Hepatocyte (in vitro differentiated cells): ENCODE measurements around the gene EVA1A. TPM values are rescaled to one million over a fixed set of nuclear protein-coding genes. Genes with fewer than 3 reads are reported as not detected.

Experiments
- DNase-seq: peaks from one replicate; pipeline ENCODE4 v3.0.0-alpha.2; 2016; ENCODE audit warnings: low spot score
- H2AFZ ChIP-seq: fragments of 200-600 bp; sonication (generic); 2 replicates; pipeline ENCODE4 v1.6.0; 2016; ENCODE audit warnings: antibody characterized with exemption, mild to moderate bottlenecking
- H3K27ac ChIP-seq: fragments of 200-600 bp; sonication (generic); 2 replicates; pipeline ENCODE4 v1.5.1; 2016; ENCODE audit warnings: mild to moderate bottlenecking
- H3K27me3 ChIP-seq: fragments of 200-600 bp; sonication (generic); 2 replicates; pipeline ENCODE4 v1.6.1; 2016
- H3K36me3 ChIP-seq: fragments of 200-600 bp; sonication (generic); replicated peaks from 2 replicates; pipeline ENCODE4 v1.5.1; 2016; ENCODE audit warnings: low read depth; ENCODE audit not compliant: insufficient read depth
- H3K4me1 ChIP-seq: fragments of 200-600 bp; sonication (generic); 2 replicates; pipeline ENCODE4 v1.5.1; 2016; ENCODE audit warnings: mild to moderate bottlenecking, moderate library complexity; ENCODE audit not compliant: insufficient read depth
- H3K4me2 ChIP-seq: fragments of 200-600 bp; sonication (generic); 2 replicates; pipeline ENCODE4 v1.6.0; 2016
- H3K4me3 ChIP-seq: fragments of 200-600 bp; sonication (generic); 2 replicates; pipeline ENCODE4 v1.5.1; 2016; ENCODE audit warnings: mild to moderate bottlenecking
- H3K79me2 ChIP-seq: fragments of 200-600 bp; sonication (generic); 2 replicates; pipeline ENCODE4 v1.6.0; 2017; ENCODE audit warnings: mild to moderate bottlenecking
- H3K9me2 ChIP-seq: fragments of 200-600 bp; sonication (generic); replicated peaks from 2 replicates; pipeline ENCODE4 v1.6.0; 2017; ENCODE audit warnings: mild to moderate bottlenecking; ENCODE audit not compliant: insufficient read depth
- H3K9me3 ChIP-seq: fragments of 200-600 bp; sonication (generic); 2 replicates; pipeline ENCODE4 v1.5.1; 2016; ENCODE audit warnings: low read depth, mild to moderate bottlenecking
- H4K20me1 ChIP-seq: fragments of 200-600 bp; sonication (generic); 2 replicates; pipeline ENCODE4 v1.6.0; 2016; ENCODE audit warnings: mild to moderate bottlenecking; ENCODE audit not compliant: insufficient read depth, poor library complexity, severe bottlenecking
- CTCF ChIP-seq: fragments of 200-600 bp; sonication (generic); IDR thresholded peaks from 2 replicates; pipeline ENCODE4 v1.5.1; 2016; ENCODE audit warnings: antibody characterized with exemption, mild to moderate bottlenecking; ENCODE audit not compliant: poor library complexity
- EZH2 ChIP-seq: fragments of 200-600 bp; sonication (generic); IDR thresholded peaks from 2 replicates; pipeline ENCODE4 v1.6.1; 2016; ENCODE audit warnings: antibody characterized with exemption, mild to moderate bottlenecking, borderline replicate concordance
- EZH2phosphoT487 ChIP-seq: fragments of 200-600 bp; sonication (generic); IDR thresholded peaks from one replicate; pipeline ENCODE4 v1.6.1; 2018; ENCODE audit warnings: antibody characterized with exemption, mild to moderate bottlenecking, low read depth, moderate library complexity; ENCODE audit not compliant: unreplicated experiment, severe bottlenecking
- WGBS: methylation state at CpG from one replicate; pipeline ENCODE4 v1.1.6; 2016; ENCODE audit warnings: low lambda C conversion rate; ENCODE audit errors: missing lambda C conversion rate; 5-methylcytosine and 5-hydroxymethylcytosine counted together
- polyA plus RNA-seq: library from polyadenylated mRNA; unstranded; fragments of >200 nt; fragmentation: Nextera tagmentation; extraction: Ambion mirVana; gene quantifications from 2 replicates; pipeline ENCODE4 v1.2.1, GENCODE V29; 2016
- total RNA-seq: library from RNA; depleted of rRNA; stranded (reverse); fragments of >200 nt; gene quantifications from 2 replicates; pipeline ENCODE4 v1.2.3, GENCODE V29; 2014

Gene EVA1A
- total and polyA plus RNA-seq, 2 experiments from 2014 or later = 15.3 to 30.8 TPM

- no peak overlapping the region for H3K4me3 ChIP-seq
- H3K79me2 ChIP-seq = peaks cover 3% of the 10 kb centered on the region
- TF ChIP-seq EZH2 = no peak
- H3K4me1 ChIP-seq = peaks cover 7% of the 10 kb centered on the region
- H3K36me3 ChIP-seq = no peaks in the 10 kb centered on the region
- no peak overlapping the region for H3K27ac ChIP-seq
- no peak overlapping the region for H2AFZ ChIP-seq
- no peaks in the 10 kb centered on the region for H4K20me1 ChIP-seq
- DNase-seq = no peak
- no peaks in the 10 kb centered on the region for H3K9me3 ChIP-seq
- H3K9me2 ChIP-seq = no peaks in the 10 kb centered on the region
- no peaks in the 10 kb centered on the region for H3K27me3 ChIP-seq
- no peak overlapping the region for H3K4me2 ChIP-seq
Observed at GRCh38 chr2:75512455-75513212, 48.1 kb downstream of the EVA1A start.

DNA sequence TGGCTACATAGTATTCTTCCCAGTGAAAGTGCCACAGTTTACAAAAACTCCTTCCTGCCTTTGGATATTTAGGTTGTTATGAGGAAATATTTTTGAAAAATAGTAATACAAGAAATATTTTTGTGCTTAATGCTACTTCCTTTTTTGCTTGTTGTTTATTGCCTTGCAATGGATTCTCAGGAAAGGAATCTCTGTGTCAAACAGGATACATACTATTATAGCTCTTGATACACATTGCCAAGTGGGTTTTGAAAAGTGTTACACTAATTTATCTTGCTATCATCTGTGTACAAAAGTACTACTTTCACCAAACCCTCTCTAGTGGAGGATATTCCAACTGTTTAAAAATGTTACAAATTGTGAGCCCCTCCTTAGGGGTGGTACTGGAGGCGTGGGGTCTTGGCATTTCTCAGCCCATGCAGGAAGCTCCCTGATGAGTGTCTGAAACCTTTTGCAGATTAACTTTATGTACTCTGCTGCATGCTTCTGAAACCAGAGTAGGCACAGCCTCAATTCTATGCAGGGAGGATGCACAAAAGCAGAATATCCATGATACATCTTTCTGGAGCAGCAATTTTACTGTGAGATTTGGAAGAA lies 54.5 kb downstream of the EVA1A start:
- no peak for DNase-seq
- Histone ChIP-seq H3K36me3 (no peaks in the 10 kb centered on the region), H3K79me2 (no peaks in the 10 kb centered on the region), H3K9me2 (no peaks in the 10 kb centered on the region), H3K4me3 (no peak overlapping the region), H3K27me3 (no peaks in the 10 kb centered on the region), H3K27ac (no peak overlapping the region), H4K20me1 (no peaks in the 10 kb centered on the region), H3K4me2 (no peak overlapping the region), H2AFZ (no peak overlapping the region), H3K9me3 (no peaks in the 10 kb centered on the region), H3K4me1 (no peaks in the 10 kb centered on the region)
- TF ChIP-seq EZH2phosphoT487 (no peak), CTCF (no peak), EZH2 (no peak)
- 67% methylated on average over 1 of the region's 1 CpG for WGBS

- Histone ChIP-seq H3K9me3 (no peaks in the 10 kb centered on the region), H3K4me2 (no peak overlapping the region), H3K36me3 (no peaks in the 10 kb centered on the region), H3K9me2 (no peaks in the 10 kb centered on the region), H3K27ac (no peak overlapping the region), H3K4me3 (no peak overlapping the region), H2AFZ (no peak overlapping the region), H4K20me1 (no peaks in the 10 kb centered on the region), H3K79me2 (no peaks in the 10 kb centered on the region), H3K4me1 (no peaks in the 10 kb centered on the region), H3K27me3 (no peaks in the 10 kb centered on the region)
- WGBS = 91% methylated on average over 5 of the region's 5 CpGs
- no peak for DNase-seq
- TF ChIP-seq EZH2 (no peak), EZH2phosphoT487 (no peak)
Observed at GRCh38 chr2:75505012-75505411, 55.7 kb downstream of the EVA1A start.

DNA sequence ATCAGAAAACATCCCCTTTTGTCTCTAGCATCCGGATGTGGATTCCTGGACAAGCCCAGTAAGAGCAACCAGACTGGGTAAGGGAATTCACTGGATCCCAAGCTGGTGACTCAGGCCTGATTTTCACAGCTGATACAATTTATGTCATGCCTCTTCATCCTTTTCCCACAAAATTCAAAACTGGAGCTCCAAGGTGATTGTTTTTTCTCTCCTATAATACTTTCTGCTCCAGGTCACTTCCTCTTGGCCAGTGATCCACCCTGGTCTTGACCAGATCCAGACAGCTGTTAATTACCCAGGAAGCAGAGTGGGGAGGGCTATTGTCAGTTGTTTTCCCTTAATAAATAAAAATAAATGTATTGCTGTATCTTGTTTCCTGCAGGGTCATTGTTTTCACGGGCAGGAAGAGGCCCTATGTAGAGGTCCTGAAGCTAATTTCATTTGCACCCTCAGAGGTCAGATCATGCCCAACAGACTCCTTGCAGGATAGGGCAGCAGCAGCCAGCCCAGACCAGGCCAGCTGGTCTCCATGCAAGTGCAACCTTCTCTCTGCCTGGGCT lies 57.6 kb downstream of the EVA1A start:
- H3K9me3 ChIP-seq = no peaks in the 10 kb centered on the region
- H2AFZ ChIP-seq = no peak overlapping the region
- no peaks in the 10 kb centered on the region for H3K9me2 ChIP-seq
- H3K79me2 ChIP-seq = no peaks in the 10 kb centered on the region
- H3K27me3 ChIP-seq = no peaks in the 10 kb centered on the region
- no peak overlapping the region for H3K4me2 ChIP-seq
- DNase-seq = no peak
- H4K20me1 ChIP-seq = no peaks in the 10 kb centered on the region
- H3K4me1 ChIP-seq = no peaks in the 10 kb centered on the region
- 65% methylated on average over 2 of the region's 2 CpGs for WGBS
- H3K36me3 ChIP-seq = no peaks in the 10 kb centered on the region
- TF ChIP-seq EZH2phosphoT487 (no peak), EZH2 (no peak), CTCF (no peak)
- H3K27ac ChIP-seq = no peak overlapping the region
- no peak overlapping the region for H3K4me3 ChIP-seq
